ENCODE results near the gene ABHD17C. TPM values are rescaled to one million over a fixed set of nuclear protein-coding genes. Genes with fewer than 3 reads are reported as not detected.

The ABHD17C gene
- total RNA-seq, 1 donor from 2014 or later: 5.3 TPM

DNA sequence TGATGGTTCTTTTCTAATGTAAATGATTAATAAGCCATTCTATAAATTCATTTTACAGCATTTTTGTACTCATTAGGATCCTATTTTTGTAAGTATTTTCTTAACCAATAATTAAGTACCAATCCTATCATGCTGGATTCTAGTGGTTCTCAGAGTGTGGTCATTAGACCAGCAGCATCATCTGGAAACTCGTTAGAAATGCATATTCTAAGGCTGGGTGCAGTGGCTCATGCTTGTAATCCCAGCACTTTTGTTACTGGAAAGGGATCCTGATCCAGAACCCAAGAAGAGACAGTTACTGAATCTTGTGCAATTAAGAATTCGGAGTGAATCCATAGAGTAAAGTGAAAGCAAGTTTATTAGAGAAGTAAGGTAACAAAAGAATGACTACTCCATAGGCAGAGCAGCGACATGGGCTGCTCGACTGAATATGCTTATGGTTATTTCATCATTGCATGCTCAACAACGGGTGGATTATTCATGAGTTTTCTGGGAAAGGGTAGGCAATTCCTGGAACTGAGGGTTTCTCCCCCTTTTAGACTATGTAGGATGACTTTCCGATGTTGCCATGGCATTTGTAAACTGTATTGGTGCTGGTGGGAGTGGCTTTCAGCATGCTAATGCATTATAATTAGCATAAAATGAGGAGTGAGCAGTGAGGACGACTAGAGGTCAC, 74.2 kb downstream of the ABHD17C start:
- DNase-seq: no peak
- Mint-ChIP-seq H3K4me1 (no peaks in the 10 kb centered on the region), H3K27me3 (peaks cover 9% of the 10 kb centered on the region), H3K27ac (no peak overlapping the region), H3K4me3 (no peak overlapping the region), H3K9me3 (no peaks in the 10 kb centered on the region), H3K36me3 (ENCODE audit: low read depth) (no peaks in the 10 kb centered on the region)
- intact Hi-C loops (cut with micrococcal nuclease): no loop called here

DNA sequence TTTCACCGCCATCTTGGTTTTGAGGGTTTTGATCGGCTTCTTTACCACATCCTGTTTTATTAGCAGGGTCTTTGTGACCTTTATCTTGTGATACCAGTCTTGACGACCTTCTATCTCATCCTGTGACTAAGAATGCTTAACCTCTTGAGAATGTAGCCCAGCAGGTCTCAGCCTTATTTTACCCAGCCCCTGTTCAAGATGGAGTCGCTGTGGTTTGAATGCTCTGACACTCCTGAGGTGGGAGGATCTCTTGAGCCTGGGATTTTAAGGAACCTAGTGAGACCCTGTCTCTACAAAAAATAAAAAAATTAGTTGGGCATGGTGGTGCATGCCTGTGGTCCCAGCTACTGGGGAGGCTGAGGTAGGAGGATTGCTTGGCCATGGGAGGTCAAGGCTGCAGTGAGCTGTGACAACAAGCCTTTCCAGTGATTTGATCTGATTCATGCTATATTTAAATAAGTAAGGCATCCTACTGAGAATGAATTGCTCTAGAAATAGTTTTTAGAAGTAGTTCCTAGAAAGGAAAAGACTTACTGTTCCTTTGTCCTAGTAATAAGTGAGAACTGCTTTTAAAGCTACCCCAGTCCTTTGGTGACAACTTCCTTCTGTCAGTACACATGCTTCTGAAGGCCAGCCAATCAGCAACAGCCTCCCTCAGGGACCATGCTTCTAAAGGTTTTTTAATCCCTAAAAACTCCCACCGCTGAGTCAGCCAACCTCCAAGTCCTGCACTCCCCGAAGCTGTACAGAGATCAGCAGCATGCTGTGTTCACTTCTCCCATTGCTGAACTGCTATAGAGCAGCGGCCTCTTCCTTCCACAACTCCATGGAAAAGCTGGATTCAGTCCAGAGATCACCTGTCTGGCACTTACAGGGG, 75.0 kb downstream of the ABHD17C start:
- DNase-seq: no peak
- Mint-ChIP-seq H3K4me1 (no peaks in the 10 kb centered on the region), H3K27me3 (peaks cover 9% of the 10 kb centered on the region), H3K4me3 (no peak overlapping the region), H3K36me3 (ENCODE audit: low read depth) (no peaks in the 10 kb centered on the region), H3K27ac (no peak overlapping the region), H3K9me3 (no peaks in the 10 kb centered on the region)
- intact Hi-C loops (cut with micrococcal nuclease): no loop called here

DNA sequence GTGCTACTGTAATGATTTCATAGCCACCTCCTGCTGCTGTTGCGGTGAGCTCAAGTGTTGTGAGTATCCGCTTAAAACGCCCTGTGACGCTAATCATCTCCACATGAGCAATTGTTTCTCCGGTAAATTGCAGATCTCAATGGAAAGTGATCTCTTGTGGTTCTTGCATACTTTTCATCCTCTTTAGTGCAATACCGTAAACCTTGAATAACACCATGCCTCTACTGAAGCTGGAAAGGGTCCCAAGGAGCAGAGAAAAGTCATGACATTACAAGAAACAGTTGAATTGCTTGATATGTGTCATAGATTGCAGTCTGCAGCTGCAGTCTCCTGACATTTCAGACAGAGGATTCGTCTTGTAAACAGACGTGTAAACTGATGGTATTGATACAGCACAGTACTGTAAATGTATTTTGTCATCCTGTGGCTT, 78.0 kb downstream of the ABHD17C start:
- H3K27ac Mint-ChIP-seq: no peak overlapping the region
- intact Hi-C loops (cut with micrococcal nuclease): no loop called here
- H3K4me3 Mint-ChIP-seq: no peak overlapping the region
- H3K27me3 Mint-ChIP-seq: peaks cover 21% of the 10 kb centered on the region
- H3K9me3 Mint-ChIP-seq: no peaks in the 10 kb centered on the region
- H3K4me1 Mint-ChIP-seq: peaks cover 2% of the 10 kb centered on the region
- no peaks in the 10 kb centered on the region for H3K36me3 Mint-ChIP-seq (ENCODE audit: low read depth)
- no peak for DNase-seq

DNA sequence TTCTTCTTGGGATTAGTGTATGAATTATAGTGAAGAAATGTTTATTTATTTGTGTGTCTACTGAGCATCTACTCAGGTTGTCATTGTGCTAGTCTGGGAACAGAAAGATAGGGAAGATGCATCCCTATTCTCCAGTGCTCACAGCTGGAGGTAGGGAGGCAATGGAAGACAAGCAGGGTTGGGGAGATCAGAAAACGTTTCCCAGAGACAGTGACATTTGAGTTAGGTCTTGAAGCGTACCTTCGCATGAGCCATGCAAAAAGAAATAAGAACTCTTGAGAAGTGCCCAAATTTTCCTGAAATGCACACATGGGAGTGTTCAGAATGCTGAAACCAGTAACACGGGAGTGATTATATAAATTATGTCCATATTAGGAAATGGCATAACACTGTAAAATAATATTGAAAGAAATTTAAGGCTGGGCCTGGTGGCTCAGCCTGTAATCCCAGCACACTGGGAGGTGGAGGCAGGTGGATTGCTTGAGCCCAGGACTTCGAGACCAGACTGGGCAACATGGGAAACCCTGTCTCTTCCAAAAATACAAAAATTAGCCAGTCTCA, 78.8 kb downstream of the ABHD17C start:
- H3K36me3 Mint-ChIP-seq (ENCODE audit: low read depth): no peaks in the 10 kb centered on the region
- no peak overlapping the region for H3K27ac Mint-ChIP-seq
- no peak for DNase-seq
- intact Hi-C loops (cut with micrococcal nuclease): no loop called here
- H3K9me3 Mint-ChIP-seq: no peaks in the 10 kb centered on the region
- H3K27me3 Mint-ChIP-seq: peaks cover 27% of the 10 kb centered on the region
- H3K4me3 Mint-ChIP-seq: no peak overlapping the region
- peaks cover 2% of the 10 kb centered on the region for H3K4me1 Mint-ChIP-seq

DNA sequence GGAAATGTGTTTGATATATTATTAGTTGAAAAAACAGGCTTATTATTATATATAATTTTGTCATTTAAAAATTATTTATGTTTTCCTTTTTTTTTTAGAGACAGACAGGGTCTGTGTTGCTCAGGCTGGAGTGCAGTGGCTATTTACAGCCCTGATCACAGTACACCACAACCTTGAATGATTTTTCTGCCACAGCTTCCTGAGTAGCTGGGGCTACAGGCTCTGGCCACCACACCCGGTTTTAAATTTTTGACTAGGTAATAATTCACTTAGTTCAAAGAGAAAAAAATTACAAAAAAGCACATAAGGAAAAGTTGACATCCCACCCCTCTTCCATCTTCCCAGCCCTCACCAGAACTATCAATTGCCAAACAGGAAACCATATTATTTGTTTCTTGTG, 79.4 kb downstream of the ABHD17C start:
- peaks cover 27% of the 10 kb centered on the region for H3K27me3 Mint-ChIP-seq
- H3K36me3 Mint-ChIP-seq (ENCODE audit: low read depth): no peaks in the 10 kb centered on the region
- H3K27ac Mint-ChIP-seq: no peak overlapping the region
- H3K4me3 Mint-ChIP-seq: no peak overlapping the region
- intact Hi-C loops (cut with micrococcal nuclease): no loop called here
- no peaks in the 10 kb centered on the region for H3K9me3 Mint-ChIP-seq
- H3K4me1 Mint-ChIP-seq: peaks cover 2% of the 10 kb centered on the region
- DNase-seq: no peak

DNA sequence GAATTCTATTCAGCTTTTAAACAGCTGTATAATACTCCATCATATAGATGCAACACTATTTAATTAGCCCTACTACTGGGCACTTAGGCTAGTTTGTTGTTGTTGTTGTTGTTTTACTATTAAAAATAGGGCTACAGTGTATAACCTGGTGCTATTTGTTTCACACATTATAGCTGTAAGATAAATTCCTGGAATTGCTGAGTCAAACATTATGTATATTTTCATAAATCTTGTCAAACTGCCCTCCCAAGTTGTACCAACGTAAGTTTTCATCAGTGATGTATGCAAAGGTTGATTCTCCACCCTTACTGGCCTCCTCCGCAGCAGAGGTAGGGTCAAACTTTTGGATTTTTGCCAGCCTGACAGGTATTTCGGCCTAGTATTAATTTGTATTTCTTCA, 80.2 kb downstream of the ABHD17C start:
- H3K27me3 Mint-ChIP-seq: peaks cover 33% of the 10 kb centered on the region
- peaks cover 7% of the 10 kb centered on the region for H3K4me1 Mint-ChIP-seq
- intact Hi-C loops (cut with micrococcal nuclease): loop anchor here (5.0 kb wide), 1 partner anchor 208 kb away; no protein-coding TSS in a partner anchor
- H3K4me3 Mint-ChIP-seq: no peak overlapping the region
- no peaks in the 10 kb centered on the region for H3K9me3 Mint-ChIP-seq
- DNase-seq: no peak
- H3K36me3 Mint-ChIP-seq (ENCODE audit: low read depth): no peaks in the 10 kb centered on the region
- no peak overlapping the region for H3K27ac Mint-ChIP-seq

DNA sequence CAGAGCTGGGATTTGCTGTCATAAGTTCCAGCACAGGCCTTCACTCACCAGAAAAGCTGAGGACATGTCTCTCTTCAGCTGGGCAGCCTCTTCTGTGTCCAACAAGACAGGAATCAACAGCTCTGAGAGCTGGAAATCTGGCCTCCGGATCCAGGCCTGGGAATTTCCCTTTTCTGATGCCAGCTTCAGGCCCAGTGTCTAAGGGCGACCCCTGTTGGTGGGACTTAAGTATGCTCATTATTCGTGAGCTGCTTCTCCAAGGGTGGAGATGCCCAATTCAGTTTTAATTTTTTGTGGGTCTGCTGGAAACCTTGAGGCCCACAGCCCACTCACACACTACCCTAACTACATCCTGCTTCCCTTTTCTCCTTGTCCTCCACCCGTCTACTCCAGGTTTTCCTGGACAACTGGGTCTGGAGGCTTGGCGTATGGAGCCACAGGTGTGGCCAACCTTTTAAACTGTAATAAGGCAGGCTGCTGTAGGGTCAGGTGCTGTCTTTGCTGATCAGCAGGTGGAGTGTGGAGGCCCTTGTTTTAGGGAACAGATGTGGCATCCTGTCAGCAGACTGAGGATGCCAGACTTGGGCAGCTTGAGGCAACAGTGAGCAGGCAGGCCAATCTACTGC, 81.4 kb downstream of the ABHD17C start:
- peaks cover 7% of the 10 kb centered on the region for H3K4me1 Mint-ChIP-seq
- intact Hi-C loops (cut with micrococcal nuclease): loop anchor here (1.0 to 5.0 kb wide), 2 partner anchors 209 to 320 kb away; no protein-coding TSS in a partner anchor
- H3K27me3 Mint-ChIP-seq: peaks cover 44% of the 10 kb centered on the region
- peak; percentile 89 for DNase-seq
- no peak overlapping the region for H3K27ac Mint-ChIP-seq
- H3K36me3 Mint-ChIP-seq (ENCODE audit: low read depth): no peaks in the 10 kb centered on the region
- no peaks in the 10 kb centered on the region for H3K9me3 Mint-ChIP-seq
- no peak overlapping the region for H3K4me3 Mint-ChIP-seq

DNA sequence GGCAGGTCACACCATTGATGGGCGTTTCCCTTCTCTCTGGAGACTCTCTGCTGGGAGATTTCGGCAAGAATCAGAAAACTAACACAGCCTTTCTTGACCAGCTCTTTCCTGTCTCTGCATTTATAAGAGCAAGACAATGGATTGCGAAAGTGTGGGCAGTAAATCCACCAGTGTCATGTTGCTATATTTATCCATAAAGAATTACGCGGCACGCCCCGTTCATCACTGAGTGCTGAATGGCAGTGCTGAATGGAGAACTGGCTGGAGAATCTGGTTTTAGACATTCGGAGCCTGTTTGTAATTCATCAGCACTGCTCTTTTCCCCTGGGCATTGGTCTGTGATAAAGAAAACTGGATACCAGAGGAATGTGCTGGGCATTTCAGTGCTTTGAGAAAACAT, 82.0 kb downstream of the ABHD17C start:
- Mint-ChIP-seq H3K9me3 (no peaks in the 10 kb centered on the region), H3K4me3 (no peak overlapping the region), H3K27me3 (peaks cover 50% of the 10 kb centered on the region), H3K4me1 (peaks cover 7% of the 10 kb centered on the region), H3K27ac (no peak overlapping the region), H3K36me3 (ENCODE audit: low read depth) (no peaks in the 10 kb centered on the region)
- intact Hi-C loops (cut with micrococcal nuclease): loop anchor here (5.0 kb wide), 1 partner anchor 210 kb away; no protein-coding TSS in a partner anchor
- DNase-seq: no peak

DNA sequence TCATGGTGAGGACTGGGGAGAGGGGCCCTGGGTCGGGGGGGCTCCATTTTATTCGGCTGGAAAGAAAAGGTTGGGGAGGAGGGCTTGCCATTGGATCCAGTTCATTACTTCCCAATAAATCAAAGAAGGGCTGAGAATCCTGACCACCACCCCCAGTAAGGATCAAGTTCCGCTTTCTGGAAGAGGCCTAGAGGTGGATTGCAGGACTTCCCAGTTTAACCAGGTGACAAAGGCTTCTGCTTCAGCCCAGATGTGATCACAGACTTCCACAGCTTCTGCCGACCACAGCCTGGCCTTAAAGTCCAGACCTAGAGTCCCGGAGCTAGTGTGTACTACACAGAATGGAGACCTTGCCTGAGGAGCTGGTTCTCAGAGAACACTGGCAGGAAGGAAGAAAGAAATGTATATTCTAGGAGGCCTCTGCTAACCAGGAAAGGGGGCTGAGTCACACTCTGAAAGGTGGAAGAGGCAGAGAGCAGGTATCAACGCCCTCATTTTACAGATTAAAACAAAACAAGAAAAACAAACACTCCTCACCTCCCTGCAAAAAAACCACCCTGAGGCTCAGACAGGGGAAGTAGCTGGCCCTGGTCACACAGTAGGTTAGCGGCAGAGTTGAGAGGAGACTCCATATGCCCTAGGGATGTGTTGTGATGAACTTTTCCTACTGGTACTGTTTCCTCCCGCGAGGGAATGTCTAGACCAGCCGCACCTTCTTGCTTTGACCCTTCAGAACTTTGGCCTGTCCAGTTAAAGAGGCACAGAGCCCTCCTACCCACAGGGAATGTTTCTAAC, 82.9 kb downstream of the ABHD17C start:
- Mint-ChIP-seq H3K9me3 (no peaks in the 10 kb centered on the region), H3K36me3 (ENCODE audit: low read depth) (no peaks in the 10 kb centered on the region), H3K4me3 (peak overlapping the region; percentile 38), H3K27me3 (peaks cover 56% of the 10 kb centered on the region), H3K27ac (no peak overlapping the region), H3K4me1 (peaks cover 10% of the 10 kb centered on the region)
- intact Hi-C loops (cut with micrococcal nuclease): loop anchor here (5.0 kb wide), 1 partner anchor 211 kb away; no protein-coding TSS in a partner anchor
- DNase-seq: no peak

DNA sequence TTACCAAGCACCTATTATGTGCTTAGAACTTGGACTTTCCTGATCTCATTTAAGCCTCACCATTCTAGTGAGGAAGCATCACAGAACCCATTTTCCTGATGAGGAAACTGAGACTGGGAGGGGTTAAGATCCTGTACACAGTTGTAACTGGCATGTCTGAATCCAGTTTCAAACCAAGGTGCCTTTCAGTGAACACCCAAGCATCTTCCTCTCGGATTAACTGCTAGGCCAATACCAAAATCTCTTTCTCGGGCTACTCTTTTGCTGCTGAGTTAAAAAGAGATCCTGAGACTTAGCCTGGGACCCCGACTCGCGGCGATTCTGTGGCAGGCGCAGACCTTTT, 83.5 kb downstream of the ABHD17C start:
- peaks cover 15% of the 10 kb centered on the region for H3K4me1 Mint-ChIP-seq
- no peak overlapping the region for H3K27ac Mint-ChIP-seq
- intact Hi-C loops (cut with micrococcal nuclease): loop anchor here (5.0 kb wide), 1 partner anchor 211 kb away; no protein-coding TSS in a partner anchor
- no peaks in the 10 kb centered on the region for H3K9me3 Mint-ChIP-seq
- peaks cover 57% of the 10 kb centered on the region for H3K27me3 Mint-ChIP-seq
- H3K4me3 Mint-ChIP-seq: no peak overlapping the region
- H3K36me3 Mint-ChIP-seq (ENCODE audit: low read depth): no peaks in the 10 kb centered on the region
- no peak for DNase-seq

DNA sequence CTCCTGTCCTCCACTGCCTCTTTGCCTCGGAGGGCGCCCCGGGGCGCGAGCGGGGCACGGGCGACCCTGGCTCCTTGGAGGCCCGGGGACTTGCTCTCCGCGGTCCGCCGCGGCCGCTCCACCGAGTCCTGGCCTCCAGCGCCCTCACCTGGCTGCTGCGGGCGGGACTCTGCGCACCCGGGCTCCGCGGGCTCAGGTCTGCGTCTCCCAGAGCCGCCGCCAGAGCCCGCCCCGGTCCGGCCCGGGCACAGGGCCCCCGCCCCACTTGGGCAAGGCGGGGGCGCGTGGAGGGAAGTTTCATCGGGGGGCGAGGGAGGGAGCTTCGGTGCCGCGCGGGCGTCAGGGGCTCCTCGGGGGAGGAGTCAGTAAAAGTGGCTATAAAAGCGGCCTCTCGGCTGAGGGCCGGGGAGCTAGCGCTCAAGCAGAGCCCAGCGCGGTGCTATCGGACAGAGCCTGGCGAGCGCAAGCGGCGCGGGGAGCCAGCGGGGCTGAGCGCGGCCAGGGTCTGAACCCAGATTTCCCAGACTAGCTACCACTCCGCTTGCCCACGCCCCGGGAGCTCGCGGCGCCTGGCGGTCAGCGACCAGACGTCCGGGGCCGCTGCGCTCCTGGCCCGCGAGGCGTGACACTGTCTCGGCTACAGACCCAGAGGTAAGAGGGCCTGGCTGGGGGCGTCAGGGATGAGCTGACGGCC, 84.0 kb downstream of the ABHD17C start, which contains the start of gene CEMIP:
Gene CEMIP (plus strand): TSS at position 407 of the 694 bp plus-strand sequence. CDS start 94,510 bp downstream, outside the sequence.
- intact Hi-C loops (cut with micrococcal nuclease): loop anchor here (5.0 kb wide), 1 partner anchor 212 kb away; no protein-coding TSS in a partner anchor
- no peak within 1 kb of the TSS for H3K27ac Mint-ChIP-seq
- peaks cover 16% of the 10 kb centered on the region for H3K4me1 Mint-ChIP-seq
- peaks cover 55% of the 10 kb centered on the region for H3K27me3 Mint-ChIP-seq
- H3K4me3 Mint-ChIP-seq: peak within 1 kb of the TSS; percentile 70
- no peaks in the 10 kb centered on the region for H3K9me3 Mint-ChIP-seq
- peak; percentile 87 for DNase-seq
- no peaks in the 10 kb centered on the region for H3K36me3 Mint-ChIP-seq (ENCODE audit: low read depth)

DNA sequence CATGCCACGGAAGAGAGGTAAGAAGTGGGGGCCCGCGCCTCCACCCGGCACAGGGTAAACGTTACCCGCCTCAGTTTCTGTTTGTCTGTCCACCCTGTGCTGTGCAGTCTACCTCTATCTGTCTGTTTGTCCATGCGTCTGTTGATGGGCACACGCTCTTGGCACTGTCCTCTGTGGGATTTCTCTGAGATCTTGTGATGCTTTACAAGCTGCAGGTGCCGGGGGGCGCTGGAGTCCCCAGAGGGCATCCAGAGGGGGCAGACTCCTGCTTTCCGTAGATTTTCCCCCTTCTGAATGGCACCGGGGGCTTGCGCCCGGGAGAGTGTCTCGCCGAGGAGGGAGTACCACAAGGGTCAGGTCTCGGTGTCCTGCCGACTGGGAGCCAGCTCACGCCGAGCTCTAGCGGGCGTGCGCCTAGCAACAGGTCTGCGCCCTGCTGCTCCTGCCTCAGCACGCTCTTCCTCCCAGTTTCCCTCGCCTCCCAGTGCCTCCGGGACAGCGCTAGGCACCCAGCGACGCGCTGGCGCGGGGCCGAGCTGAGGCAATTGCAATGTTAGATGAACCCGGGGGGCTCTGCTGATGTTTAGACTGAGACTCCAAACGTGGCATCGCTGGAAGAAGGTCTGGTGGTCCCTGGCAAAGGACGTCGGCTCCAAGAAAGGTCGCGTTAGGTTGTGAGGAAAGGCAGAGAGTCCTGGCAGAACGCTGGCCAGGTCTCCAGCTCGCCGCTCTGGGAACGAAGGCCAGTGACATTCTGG, 84.7 kb downstream of the ABHD17C start:
- Mint-ChIP-seq H3K4me1 (peaks cover 16% of the 10 kb centered on the region), H3K4me3 (peak overlapping the region; percentile 70), H3K9me3 (no peaks in the 10 kb centered on the region), H3K27me3 (peaks cover 59% of the 10 kb centered on the region), H3K36me3 (ENCODE audit: low read depth) (no peaks in the 10 kb centered on the region), H3K27ac (no peak overlapping the region)
- no peak for DNase-seq
- intact Hi-C loops (cut with micrococcal nuclease): loop anchor here (2.0 to 5.0 kb wide), 2 partner anchors 191 to 213 kb away; no protein-coding TSS in a partner anchor
